GM18951 (cell line): ENCODE measurements around the gene IGSF1.
"Not testable (repeated sequence)": the region's sequence is repeated elsewhere in the genome, so short reads cannot be mapped to it uniquely, and the experiment has no call there.

Experiments used
- POLR2A ChIP-seq: IDR thresholded peaks from 4 replicates; pipeline ENCODE4 v1.6.1; 2011; ENCODE audit warnings: mild to moderate bottlenecking; ENCODE audit not compliant: insufficient read length, insufficient read depth; ENCODE audit errors: extremely low read depth
- in situ Hi-C: fragments of 300-500 bp; cut with MboI; formaldehyde crosslinking; loops from one replicate; pipeline ENCODE4 v1.12.0; 2022; ENCODE audit warnings: low sequenced_read_pairs, mixed read lengths, inconsistent platforms; ENCODE audit not compliant: unreplicated experiment

The IGSF1 gene

DNA sequence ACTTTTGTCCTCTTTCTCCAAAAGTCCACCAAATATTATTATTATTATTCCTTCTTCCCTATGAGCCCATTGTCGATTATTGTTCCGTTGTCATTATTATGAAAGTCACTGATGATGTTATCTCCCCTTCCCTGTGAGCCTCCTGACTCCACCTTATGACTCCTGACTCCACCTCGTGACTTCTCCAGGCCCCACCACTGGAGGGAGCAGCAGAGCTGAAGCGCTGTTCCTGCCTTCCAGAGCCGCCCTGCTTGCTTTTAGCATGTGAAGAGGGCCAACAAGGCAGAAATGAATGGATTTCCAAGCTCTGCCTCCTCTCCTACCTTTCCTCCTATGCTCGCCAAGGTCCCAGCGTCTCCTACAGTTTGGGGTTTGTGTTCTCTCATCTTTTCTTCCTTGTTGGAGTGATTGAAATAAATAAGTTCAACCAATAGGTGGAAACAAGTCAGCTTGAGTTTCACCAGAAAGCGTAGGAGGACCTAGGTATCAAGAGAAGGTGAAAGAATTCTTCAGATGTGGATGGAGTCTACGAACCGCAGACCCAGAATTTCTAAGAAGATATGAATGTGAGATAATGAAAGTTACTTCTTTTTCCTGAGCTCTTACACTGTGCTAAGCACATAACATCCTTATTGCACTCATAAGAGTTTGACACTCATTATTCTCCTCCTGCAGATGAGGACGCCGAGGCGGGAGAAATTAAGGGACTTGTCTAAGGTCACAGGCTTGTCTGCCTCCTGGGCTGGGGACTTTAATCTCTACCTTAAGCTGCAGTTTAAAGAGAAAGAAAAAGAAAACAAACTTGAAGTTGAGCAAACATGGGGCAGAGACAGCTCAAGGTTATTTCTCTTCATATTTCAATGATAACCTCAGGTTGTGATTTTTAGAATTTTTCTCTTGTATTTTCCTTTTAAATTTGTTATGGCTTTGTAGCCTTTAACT is 26.1 kb downstream of the IGSF1 start:
- in situ Hi-C loops: no loop called here
- TF ChIP-seq POLR2A: no peak

DNA sequence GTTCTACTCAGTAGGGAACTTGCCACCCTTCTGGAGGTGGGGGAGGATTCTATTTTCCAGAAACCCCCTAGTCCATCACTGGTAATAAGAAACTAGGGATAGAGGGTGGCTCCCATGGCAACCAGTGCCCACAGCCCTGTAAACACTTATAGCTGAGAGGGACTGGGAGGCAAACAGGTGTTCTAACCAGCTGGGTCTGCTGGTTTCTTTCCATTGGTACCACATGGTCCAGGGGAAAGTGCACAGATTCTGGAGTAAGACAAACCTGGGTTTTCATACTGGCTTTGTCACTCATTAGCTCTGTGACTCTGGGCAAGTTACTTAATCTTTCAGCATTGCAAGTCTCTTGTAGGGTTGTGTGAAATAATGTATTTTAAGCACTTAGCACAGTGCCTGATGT is 26.9 kb downstream of the IGSF1 start:
- in situ Hi-C loops: no loop called here
- no peak for TF ChIP-seq POLR2A

DNA sequence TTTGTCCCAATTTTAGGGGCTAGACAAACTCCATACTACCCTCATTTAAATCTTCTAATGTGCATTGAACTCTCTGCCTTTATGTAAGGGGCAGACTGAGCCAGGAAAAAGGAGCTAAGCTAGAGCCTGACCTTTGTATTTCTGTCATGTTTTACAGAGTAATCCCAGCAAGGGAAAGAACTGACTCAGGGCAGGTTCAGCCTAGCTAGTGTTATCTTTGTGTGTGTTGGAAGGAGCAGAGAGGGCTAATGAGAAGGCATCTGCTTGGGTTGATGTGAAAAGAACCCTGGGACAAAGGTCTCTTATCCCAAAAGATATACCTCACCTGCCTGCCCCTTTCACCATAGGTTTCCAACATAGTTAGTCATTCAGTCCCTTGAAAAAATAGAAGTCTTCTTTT is 31.7 kb downstream of the IGSF1 start:
- TF ChIP-seq POLR2A: no peak
- in situ Hi-C loops: no loop called here

DNA sequence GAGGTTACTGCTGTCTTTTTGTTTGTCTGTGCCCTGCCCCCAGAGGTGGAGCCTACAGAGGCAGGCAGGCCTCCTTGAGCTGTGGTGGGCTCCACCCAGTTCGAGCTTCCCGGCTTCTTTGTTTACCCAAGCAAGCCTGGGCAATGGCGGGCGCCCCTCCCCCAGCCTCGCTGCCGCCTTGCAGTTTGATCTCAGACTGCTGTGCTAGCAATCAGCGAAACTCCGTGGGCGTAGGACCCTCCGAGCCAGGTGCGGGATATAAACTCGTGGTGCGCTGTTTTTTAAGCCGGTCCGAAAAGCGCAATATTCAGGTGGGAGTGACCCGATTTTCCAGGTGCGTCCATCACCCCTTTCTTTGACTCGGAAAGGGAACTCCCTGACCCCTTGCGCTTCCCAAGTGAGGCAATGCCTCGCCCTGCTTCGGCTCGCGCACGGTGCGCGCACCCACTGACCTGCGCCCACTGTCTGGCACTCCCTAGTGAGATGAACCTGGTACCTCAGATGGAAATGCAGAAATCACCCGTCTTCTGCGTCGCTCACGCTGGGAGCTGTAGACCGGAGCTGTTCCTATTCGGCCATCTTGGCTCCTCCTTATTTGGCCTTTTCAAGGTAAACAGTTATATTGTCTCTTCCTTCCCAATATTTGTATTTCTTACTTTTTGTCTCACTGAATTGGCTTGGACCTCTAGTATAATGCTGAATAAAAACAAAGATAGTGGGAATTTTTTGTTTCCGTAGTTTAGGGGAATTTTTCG is 37.9 kb downstream of the IGSF1 start:
- in situ Hi-C loops: not testable (repeated sequence)

DNA sequence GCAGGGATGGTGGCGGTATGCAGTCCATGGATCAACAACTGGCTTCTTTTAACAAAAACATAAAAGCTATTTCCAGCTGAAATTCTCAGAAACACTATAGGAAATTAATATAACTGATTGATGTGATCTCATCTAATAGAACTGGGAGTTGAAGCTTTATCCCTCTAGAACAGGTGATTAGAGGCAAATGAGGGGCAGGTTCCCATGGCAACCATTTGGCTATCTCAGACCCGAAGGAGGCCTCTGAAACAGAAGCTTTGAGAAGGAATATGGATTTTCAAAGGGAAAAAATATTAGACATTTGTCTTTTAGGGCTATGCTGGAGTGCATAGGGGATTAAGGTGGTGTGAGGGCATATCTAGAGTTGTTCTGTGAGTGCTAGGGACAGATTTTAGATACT is 50.0 kb downstream of the IGSF1 start:
- in situ Hi-C loops: no loop called here
- TF ChIP-seq POLR2A: no peak

DNA sequence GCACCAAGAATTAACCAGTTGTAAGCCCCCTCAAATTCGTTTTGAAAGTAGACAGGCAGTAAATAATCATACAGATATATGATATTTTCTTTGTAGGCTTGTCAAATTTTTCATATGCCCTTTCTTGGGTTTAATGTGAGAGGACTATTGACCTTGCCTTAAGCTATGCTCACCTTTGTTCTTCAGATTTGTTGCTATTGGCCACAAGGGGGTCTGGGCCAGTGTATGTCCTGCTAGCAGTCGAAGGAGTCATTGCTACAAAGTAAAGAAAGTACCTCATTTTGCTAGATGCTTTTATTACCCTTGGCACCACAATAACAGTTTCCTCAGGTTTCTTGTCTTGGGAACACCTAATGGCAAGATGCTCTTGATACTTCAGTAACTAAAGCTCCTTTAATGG is 51.7 kb downstream of the IGSF1 start:
- in situ Hi-C loops: no loop called here
- TF ChIP-seq POLR2A: no peak

DNA sequence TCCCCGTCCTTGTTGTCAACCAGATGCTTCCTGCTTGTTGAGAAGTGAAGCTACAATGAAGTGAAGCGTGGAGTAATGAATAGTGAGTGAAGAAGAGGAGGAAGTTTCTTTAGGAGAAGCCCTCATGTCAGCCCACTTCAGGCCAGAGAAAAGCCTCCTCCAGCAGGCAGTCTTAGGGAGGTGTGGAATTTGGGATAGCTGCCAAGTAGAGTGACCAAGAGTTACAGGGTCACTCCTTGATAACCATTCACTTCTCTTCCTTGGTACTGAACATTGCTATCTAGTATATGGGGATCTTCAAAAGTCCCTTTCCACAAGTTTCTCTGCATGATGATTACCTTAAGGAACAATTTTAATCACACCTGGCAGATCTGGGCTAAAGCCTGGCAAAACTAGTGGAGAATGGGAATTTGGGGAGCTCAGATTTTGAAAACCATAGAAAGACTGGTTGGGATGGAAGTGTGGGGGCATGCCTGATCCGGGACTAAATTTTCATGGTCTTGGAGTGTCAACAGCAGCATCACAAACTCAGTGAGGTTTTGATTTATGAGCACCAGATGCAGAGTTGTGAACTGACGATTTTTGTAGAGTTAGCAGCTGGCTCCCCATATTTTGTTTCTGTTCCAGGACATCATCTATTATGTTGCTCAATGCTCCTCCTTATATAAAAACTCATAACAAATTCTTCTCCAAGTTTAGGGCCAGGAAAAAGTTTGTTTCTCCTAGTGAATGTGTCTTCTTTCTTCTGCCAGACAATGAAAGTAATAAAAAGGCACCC is 53.1 kb downstream of the IGSF1 start:
- no peak for TF ChIP-seq POLR2A
- in situ Hi-C loops: no loop called here

DNA sequence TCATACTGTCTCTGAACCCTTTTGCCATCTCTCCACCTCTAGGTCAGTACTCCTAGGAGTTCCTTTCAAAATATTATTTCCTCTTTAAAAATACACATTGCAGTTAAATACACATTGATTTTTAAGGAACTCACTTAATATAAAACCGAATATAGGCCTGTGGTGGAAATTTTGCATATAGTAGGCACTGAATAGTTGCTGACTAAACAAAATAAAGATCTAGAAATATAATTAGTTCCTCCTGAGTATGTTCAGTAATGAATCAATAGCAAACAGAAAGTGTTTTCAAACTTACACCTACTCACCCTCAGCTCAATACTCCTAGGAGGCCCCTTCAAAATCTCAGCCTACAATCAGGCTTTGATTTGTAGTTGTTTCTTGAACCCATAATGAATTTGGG is 61.5 kb downstream of the IGSF1 start:
- in situ Hi-C loops: no loop called here
- no peak for TF ChIP-seq POLR2A

DNA sequence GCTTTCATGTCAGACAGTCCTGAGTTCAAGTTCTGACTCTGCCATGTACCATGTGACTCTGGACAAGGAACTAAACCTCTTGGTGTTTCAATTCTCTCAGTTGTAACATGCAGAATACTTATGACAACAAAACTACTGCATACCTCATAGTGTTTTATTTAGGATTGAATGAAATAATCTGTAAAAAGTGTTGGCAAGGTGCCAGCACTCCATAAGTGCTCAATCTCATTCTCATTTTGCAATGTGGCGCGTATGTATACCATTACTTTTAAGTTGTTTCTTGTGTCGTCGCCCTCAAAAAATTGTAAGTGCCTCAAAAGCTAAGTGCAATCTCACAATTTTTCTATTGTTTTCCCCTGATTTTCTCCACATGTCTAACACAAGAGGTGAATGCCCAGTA is 62.5 kb downstream of the IGSF1 start:
- no peak for TF ChIP-seq POLR2A
- in situ Hi-C loops: no loop called here

DNA sequence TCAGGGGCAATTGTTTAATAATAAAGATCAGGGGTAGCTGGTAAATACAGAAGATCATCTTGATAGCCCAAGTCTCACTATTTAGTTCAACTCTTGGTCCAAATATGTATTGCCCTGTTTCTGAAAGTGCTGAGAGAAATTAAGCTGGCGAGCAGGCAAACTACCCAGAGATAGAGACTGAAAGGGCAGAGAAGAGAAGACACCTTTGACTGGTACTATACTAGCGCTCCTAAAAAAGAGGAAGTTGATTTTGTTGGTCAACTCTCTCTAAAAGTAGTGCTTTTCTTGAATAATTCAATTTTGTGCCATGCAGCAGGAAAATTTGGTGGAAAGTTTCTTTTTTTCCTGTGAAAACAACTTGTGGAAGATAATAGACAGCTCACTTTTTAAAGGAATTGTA is 64.0 kb downstream of the IGSF1 start:
- TF ChIP-seq POLR2A: no peak

More for the DNA sequence above, 64.0 kb downstream of the IGSF1 start:
- in situ Hi-C loops: no loop called here
